T-helper 2 cell (primary cell): ENCODE results near the gene ZFP42.
"Not testable (repeated sequence)": the region's sequence is repeated elsewhere in the genome, so short reads cannot be mapped to it uniquely, and the experiment has no call there.

Experiments
- DNase-seq, 5 experiments: peaks; one replicate each; pipeline versions ENCODE4 v3.0.0 to v3.0.0-alpha.2; 2012 to 2022

Gene ZFP42

GRCh38 chr4:188023682-188024081 lies 28.1 kb downstream of the ZFP42 start:
- DNase-seq, result no peak

DNA sequence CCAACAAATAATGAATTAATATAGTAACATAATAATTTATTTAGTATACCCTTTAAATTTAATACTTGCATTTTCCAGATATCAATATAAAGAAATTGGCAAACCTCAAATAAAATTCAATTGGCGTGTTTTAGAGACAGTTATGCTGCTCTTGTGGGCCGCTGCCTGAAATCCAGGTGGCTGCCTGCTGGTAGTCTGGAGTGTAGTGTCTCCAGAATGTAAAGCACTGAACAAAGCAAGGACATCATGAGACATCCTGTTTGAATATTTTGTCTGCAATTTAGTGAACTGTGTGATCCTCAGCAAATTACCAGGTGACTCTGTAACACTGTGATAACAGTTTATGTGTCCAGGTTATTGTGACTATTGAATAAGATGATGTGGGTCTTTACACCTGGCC lies 29.9 kb downstream of the ZFP42 start:
- DNase-seq, result no peak

DNA sequence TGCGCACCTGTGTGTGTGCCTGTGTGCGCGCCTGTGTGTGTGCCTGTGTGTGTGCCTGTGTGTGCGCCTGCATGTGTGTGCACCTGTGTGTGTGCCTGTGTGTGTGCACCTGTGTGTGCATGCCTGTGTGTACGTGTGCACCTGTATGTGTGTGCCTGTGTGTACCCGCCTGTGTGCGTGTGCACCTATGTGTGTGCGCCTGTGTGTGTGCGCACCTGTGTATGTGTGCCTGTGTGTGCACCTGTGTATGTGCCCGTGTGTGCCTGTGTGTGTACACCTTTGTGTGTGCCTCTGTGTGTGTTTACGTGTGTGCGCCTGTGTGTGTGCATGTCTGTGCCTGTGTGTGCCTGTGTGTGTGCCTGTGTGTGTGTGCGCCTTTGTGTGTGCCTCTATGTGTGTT lies 33.5 kb downstream of the ZFP42 start:
- DNase-seq, result no peak

GRCh38 chr4:188030401-188030800 lies 34.8 kb downstream of the ZFP42 start:
- no peak for DNase-seq

DNA sequence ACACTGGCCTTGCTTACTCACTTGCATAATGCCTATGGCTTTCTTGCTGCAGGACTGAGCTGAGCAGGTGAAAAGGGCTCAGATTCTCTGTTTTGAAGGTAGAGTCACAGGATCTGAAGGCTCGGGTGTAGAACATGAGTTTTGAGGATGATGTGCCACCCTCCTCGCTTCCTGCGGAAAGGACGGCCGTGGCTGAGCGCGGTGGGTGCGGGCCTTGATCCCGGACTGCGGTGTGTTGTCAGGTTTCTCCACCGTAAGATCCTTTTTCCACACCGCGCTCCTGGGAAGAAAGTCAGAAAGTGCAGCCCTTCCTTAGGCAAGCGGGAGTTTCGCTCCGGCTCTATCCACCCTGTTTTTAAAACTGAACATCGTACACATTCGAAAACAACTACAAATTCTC lies 36.2 kb downstream of the ZFP42 start:
- DNase-seq, result no peak

DNA sequence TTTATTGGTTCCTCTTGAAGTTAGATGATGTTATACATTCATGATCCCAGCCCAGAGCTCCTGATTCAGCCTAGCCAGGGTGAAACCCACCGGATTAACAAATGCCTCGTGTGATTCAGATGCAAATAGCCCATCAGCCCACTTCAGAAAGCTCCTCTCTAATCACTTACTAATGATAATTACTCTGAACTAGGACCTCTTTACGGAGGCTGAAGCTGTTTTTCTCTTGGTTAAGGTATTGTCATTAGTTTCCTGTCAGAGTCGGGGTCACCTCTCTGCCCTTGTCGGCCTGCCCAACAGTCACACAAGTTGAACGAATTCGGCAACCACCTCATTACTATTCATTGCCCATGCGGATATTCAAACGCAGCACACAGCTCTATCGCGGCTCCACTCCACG lies 36.6 kb downstream of the ZFP42 start:
- no peak for DNase-seq

GRCh38 chr4:188032583-188032982 lies 37.0 kb downstream of the ZFP42 start:
- DNase-seq, result no peak

DNA sequence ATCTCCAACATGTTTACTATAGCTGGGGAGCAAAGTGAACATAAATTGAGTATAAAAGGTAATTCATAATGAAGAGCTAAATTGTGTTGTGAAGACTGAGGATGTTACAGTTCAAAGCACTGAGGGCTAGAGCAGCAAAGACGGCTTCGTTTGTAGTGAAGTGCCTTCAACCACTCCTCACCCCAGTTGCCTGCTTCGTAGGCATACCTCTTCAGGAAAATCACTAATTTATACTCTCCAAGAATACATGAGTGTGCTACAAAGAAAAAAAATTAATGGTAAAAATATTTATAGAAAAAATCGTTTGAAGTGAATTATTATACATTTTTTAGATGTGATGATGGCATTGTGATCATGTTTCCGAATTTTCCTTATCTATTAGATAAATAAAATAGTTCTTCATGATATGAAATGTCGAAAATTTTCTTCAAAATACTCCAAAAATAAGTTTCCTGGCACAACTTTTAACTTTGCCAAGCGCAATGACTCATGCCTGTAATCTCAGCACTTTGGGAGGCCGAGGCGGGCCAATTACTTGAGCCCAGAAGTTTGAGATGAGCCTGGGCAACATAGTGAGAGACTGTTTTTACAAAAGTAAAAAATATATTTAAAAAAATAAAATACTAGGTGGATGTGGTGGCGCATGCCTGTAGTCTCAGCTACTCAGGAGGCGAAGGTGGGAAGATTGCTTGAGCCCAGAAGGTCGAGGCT lies 41.6 kb downstream of the ZFP42 start:
- DNase-seq, result no peak

GRCh38 chr4:188041721-188042120 lies 46.1 kb downstream of the ZFP42 start:
- DNase-seq, result no peak

DNA sequence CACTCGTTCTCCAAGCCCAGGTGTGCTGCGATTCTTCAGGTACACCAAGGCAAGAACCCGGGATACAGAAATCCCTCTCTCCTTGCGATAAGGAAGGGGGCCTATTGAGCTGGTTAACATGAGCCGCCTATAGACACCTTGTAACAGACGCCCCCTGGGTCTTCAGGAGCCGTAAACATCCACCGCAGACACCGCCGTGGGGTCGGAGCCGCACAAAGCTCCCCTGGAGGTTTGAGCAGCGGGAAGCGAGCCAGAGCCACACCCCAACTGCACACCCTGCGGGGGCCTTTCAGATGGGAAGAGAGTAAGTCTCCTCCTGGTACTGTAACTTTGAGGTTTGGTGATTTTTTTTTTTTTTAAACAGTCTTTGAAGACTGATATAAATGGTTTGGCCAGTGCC lies 46.6 kb downstream of the ZFP42 start:
- no peak for DNase-seq

DNA sequence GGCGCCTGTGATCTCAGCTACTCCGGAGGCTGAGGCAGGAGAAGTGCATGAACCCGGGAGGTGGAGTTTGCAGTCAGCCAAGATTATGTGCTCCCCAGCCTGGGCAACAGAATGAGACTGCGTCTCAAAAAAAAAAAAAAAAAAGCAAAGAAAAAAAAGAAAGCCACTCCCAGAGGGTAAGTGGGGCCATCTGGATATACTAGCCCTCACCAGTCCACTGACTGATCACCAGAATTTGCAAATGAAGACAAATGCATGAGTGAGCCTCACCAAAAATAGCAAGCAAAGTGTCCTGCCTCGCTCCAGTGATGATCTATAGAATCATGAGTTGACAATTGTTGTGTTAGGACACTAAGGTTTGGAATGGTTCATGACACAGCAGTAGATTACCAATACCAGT lies 47.6 kb downstream of the ZFP42 start:
- no peak for DNase-seq

- DNase-seq, result not testable (repeated sequence)
Measured at GRCh38 chr4:188045461-188045860, 49.9 kb downstream of the ZFP42 start.

DNA sequence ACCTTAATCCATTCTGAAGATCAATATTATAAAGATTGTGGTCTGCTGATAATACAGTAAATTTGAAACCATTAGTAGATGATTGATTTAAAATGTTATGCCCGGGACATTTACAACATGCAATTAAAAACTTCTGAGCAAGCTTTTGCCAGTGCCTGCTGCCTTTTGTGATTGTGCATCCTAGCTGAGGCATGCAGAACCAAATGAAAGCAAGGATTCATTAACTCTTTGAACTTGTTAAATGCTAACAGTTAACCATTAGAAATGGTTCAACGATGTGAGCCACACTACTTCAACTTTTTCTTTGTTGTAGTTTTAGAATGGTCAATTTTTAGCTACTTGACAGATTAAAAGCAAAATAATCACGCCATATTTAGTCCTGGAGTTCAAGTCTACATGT lies 51.1 kb downstream of the ZFP42 start:
- DNase-seq, result no peak

DNA sequence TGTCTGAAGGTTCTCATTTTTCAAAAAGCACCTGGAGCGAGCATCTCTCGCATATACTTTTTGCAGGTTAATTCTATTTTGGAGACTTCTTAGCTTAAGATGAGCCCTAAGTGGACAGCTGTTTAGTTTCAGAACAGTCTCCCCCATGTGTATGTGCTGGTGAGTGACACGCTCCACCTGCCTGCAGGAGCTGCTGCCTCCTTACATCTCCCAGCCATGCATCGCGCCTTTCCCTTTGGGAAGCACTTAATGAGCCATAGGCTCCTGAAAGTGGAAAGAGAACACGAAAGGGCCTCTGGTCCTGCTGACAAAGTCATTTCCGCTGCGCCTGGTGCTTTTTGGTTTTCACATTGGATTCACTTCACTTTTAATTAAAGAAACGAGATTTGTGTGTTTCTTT lies 57.7 kb downstream of the ZFP42 start:
- no peak for DNase-seq
